NCI-H748 (cell line): ENCODE measurements around the gene KRTAP5-11.
"Not testable (repeated sequence)": the region's sequence is repeated elsewhere in the genome, so short reads cannot be mapped to it uniquely, and the experiment has no call there.

Experiments
- DNase-seq: peaks from one replicate; lab custom pipeline; 2025; ENCODE audit not compliant: unreplicated experiment; lab: John Stamatoyannopoulos, UW

KRTAP5-11 gene

GRCh38 chr11:71534711-71535608 is 47.7 kb downstream of the KRTAP5-11 start:
- DNase-seq = not testable (repeated sequence)

GRCh38 chr11:71532036-71532610 is 50.6 kb downstream of the KRTAP5-11 start:
- DNase-seq = no peak
